ENCODE measurements around the gene NRL. TPM values are rescaled to one million over a fixed set of nuclear protein-coding genes. Genes with fewer than 3 reads are reported as not detected.

The NRL gene
- total and polyA plus RNA-seq, 10 of the 15 experiments (the other 5 are each of a cell fraction or from before 2014, with no cell fraction given): 0.11 to 4.4 (median 2.2) TPM

GRCh38 chr14:24086193-24086955 lies 28.4 kb downstream of the NRL start (continued):
- no peak for TF ChIP-seq EED (IDR thresholded peaks at IDR 0.05; ENCODE audit: low read depth)
- TF ChIP-seq YBX1 (IDR thresholded peaks at IDR 0.05): no peak
- TF ChIP-seq ZNF207 (IDR thresholded peaks at IDR 0.05; ENCODE audit: borderline replicate concordance): no peak
- no peak for TF ChIP-seq POLR2A (IDR thresholded peaks at IDR 0.05; ENCODE audit: low read depth, low read length)
- TF ChIP-seq REST (IDR thresholded peaks at IDR 0.05; ENCODE audit: low read depth, low read length): no peak
- no peak for TF ChIP-seq MYC (IDR thresholded peaks at IDR 0.05; ENCODE audit: insufficient read depth, insufficient read length, insufficient replicate concordance, low read length, severe bottlenecking)

GRCh38 chr14:24085215-24085614 lies 29.5 kb downstream of the NRL start:
- ATAC-seq (no peak), FAIRE-seq (no peak), DNase-seq (ENCODE audit: low read depth, low spot score) (no peak)
- SMC1A ChIA-PET (ENCODE audit: uncharacterized antibody, unreplicated experiment): interaction anchor here (1.5 to 2.6 kb wide), 2 partner anchors 23 to 27 kb away, joined by 4 to 8 read pairs; no protein-coding TSS in a partner anchor
- H3K4me3 ChIP-seq: no peak overlapping the region
- H3K4me2 ChIP-seq (ENCODE audit: control insufficient read depth, insufficient read depth): no peak overlapping the region
- POLR2A ChIA-PET: interaction anchor here (0.8 kb wide), 1 partner anchor 23 kb away, joined by 3 read pairs; no protein-coding TSS in a partner anchor
- no peak overlapping the region for H2AFZ ChIP-seq (ENCODE audit: control insufficient read depth, low read depth, low read length)
- no TSS peak for BruUV-seq (replicated peaks)
- intact Hi-C loops (cut with micrococcal nuclease; ENCODE audit: unreplicated experiment) (no loop called here), in situ Hi-C loops (cut with MboI) (loop anchor here (5.0 kb wide), 1 partner anchor 73 kb away; no protein-coding TSS in a partner anchor)
- WGBS (ENCODE audit: insufficient coverage, insufficient replicate concordance, low lambda C conversion rate, missing lambda C conversion rate): 22% methylated on average over 3 of the region's 3 CpGs
- H4K20me1 ChIP-seq (ENCODE audit: control insufficient read depth, insufficient read depth): no peaks in the 10 kb centered on the region
- no peaks in the 10 kb centered on the region for H3K27me3 ChIP-seq (replicated peaks in 1 of 2; ENCODE audit: control insufficient read depth in 2 of 2, insufficient read depth in 2 of 2, low read length in 1 of 2)
- peaks cover 9% of the 10 kb centered on the region for H3K4me1 ChIP-seq (ENCODE audit: control insufficient read depth, insufficient read depth, low read length)
- H3K36me3 ChIP-seq (ENCODE audit: control insufficient read depth in 2 of 2, insufficient read depth in 2 of 2, low read length in 1 of 2): no peaks in the 10 kb centered on the region
- no peaks in the 10 kb centered on the region for H3K79me2 ChIP-seq (ENCODE audit: control insufficient read depth, insufficient read depth, low read length)
- no peak overlapping the region for H3K27ac ChIP-seq (ENCODE audit: control insufficient read depth, insufficient read depth)
- no peaks in the 10 kb centered on the region for H3K9me3 ChIP-seq (replicated peaks; ENCODE audit: control insufficient read depth, insufficient read depth, low read length)
- H3K9ac ChIP-seq (ENCODE audit: control insufficient read depth, insufficient read depth, low read length): no peak overlapping the region
- RAD21 ChIA-PET (ENCODE audit: unreplicated experiment): interaction anchor here (0.9 kb wide), 1 partner anchor 10 kb away, joined by 3 read pairs; no protein-coding TSS in a partner anchor
- CTCF ChIA-PET: interaction anchor here (0.6 to 3.2 kb wide), 4 partner anchors 9 to 27 kb away, joined by 3 to 17 read pairs (median 4); partner anchors contain the start of gene PCK2
- TF ChIP-seq SIN3A (IDR thresholded peaks at IDR 0.05; ENCODE audit: low read depth, low read length): no peak
- TF ChIP-seq ZNF622 (IDR thresholded peaks at IDR 0.05): no peak
- no peak for TF ChIP-seq RBBP5 (conservative IDR thresholded peaks at IDR 0.05)
- no peak for TF ChIP-seq ZNF384 (IDR thresholded peaks at IDR 0.05; ENCODE audit: borderline replicate concordance, low read depth, low read length)
- TF ChIP-seq ASH2L (IDR thresholded peaks at IDR 0.05; ENCODE audit: borderline replicate concordance, low read depth): no peak
- no peak for TF ChIP-seq KAT2A (conservative IDR thresholded peaks at IDR 0.05; ENCODE audit: control insufficient read depth, low read depth, low read length)
- TF ChIP-seq USF1 (IDR thresholded peaks at IDR 0.05; ENCODE audit: borderline replicate concordance, extremely low read length, insufficient read depth, low read depth, low read length): no peak
- TF ChIP-seq POU2F2 (IDR thresholded peaks at IDR 0.05; ENCODE audit: borderline replicate concordance, low read depth, low read length): no peak
- TF ChIP-seq MTA3 (IDR thresholded peaks at IDR 0.05; ENCODE audit: borderline replicate concordance, low read length): no peak
- TF ChIP-seq EP300 (IDR thresholded peaks at IDR 0.05; ENCODE audit: borderline replicate concordance in 1 of 2, control insufficient read depth in 1 of 2, low read depth in 2 of 2, low read length in 2 of 2): no peak
- TF ChIP-seq NR2F1 (conservative IDR thresholded peaks at IDR 0.05): no peak

All from GM12878 (cell line).